Stimulated activated naive CD4-positive, alpha-beta T cell treated with Interleukin-2 at 50 U/mL for 16 hours (primary cell): Measurements from ENCODE around the gene FBXW10B.
"Not testable (repeated sequence)": the region's sequence is repeated elsewhere in the genome, so short reads cannot be mapped to it uniquely, and the experiment has no call there.

ENCODE experiments used
- DNase-seq: peaks from one replicate; lab custom pipeline; 2025; lab: John Stamatoyannopoulos, UW

The FBXW10B gene

DNA sequence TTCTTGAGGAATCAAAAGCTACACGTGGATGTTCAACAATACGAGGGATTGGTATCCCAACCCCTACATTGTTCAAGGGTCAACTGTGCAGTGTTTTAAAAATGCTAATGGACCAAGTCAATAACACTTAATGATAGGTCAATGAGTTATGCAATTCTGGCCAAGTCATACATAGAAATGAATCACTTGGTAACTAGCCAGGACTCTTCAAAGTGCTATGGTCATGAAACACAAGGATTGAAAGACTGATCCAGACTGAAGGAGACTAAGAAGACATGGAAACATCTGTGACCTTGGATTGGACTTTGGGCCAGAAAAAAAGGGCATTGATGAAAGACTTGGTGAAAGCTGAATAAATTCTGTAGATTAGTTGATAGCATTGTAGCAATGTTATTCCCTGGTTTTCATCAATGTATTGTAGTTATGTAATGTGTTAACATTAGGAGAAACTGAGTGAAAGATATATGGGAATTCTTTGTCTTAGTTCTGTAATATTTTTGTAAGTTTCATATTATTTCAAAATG is 11.5 kb upstream of the FBXW10B start:
- not testable (repeated sequence) for DNase-seq

DNA sequence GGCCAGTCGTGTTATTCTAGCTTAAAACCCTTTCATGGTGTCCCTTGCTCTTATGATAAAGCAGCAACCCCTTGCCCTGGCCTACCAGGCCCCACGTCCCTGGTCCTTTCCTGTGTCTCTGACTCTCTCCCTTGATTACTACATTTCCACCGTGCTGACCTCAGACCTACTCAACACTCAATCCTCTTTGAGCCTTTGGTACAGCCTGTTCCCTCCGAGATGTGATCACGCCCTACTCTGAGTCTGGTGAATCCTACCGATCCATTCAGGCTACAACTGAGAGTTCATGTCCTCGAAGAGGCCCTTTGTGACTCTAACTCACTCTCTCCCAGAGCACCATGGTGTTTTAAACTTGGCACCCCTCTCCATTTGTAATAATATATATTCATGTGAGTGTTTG is 10.5 kb upstream of the FBXW10B start:
- DNase-seq = not testable (repeated sequence)

DNA sequence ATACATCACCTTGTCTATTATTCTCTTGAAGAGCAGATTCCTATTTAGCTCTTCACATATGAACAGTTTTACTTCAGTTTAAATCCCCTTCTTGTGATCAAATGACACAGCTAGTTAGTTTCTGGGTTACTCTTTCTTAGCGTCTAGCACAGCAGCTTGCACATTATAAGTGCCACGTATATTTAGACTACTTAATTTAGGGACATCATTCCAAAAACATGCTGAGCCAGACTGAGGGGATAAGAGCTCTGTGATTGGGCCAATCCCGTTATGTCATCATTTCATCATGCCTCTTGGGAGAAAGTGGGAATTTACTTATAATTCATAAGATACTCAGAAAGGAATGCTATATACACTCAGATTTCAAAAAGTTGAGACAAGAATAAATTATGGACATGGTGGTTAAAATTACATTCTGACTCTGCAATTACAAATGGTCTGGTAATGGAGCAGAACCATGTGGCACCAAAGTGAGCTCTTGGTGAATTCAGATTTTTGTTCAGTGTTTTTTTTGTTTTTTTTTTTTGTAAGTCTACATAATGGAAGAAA is 4.2 kb upstream of the FBXW10B start:
- not testable (repeated sequence) for DNase-seq

DNA sequence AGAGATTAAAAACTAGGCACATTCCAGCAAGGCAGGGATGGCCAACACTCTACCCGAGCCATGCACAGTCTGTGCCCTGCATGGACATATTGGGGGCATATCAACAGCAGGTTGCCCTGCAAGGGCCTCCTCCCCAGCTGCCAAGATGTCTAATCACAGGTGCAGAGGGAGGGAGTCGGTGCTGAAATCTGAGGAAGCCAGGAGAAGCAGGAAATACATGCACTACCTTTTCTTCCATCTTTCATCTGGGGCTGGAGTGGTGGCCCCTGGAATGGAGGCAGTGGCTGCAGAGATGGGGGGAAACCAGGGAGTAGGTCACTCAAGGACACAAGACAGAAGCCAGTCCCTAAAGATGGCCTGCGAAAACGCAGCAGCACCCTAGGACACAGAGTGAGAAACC is 3.8 kb upstream of the FBXW10B start:
- DNase-seq = not testable (repeated sequence)

DNA sequence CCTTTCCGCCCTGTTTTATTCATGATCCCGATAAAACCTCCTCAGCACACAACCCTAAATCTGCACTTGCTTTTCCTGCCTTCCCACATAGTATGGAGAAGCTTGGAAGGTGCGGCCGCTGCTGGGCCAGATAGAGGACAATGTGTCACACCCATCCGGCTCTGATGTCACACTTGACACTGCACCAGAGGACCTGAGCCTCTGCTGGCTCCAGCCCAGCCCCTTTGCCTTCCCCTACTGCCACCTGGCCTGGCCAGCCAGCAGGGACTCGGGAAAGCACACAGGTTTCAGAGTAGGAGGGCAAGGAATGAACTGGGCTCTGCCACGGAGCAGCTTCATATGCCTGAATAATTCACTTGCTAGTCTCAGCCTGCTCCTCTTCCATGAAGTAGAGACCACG is 2.6 kb upstream of the FBXW10B start:
- DNase-seq = not testable (repeated sequence)

DNA sequence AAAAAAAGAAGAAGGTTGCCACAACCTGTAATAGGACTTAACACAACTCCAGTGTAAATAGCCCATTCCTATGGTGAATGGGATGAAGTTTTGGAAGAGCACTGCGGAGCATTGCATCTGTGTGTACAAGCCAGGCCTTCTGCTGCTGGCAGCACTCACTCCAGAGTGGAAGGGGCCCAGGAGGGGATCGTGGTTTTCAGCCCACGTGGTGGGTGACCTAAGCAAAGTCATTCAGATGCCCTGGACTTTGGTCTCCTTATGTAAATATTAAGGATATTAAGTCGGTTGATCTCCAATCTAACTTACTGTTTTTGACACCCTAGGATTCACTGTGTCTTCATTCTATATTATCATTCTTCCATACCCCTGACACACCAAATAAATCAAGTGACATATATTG is 2.7 kb downstream of the FBXW10B start:
- not testable (repeated sequence) for DNase-seq

DNA sequence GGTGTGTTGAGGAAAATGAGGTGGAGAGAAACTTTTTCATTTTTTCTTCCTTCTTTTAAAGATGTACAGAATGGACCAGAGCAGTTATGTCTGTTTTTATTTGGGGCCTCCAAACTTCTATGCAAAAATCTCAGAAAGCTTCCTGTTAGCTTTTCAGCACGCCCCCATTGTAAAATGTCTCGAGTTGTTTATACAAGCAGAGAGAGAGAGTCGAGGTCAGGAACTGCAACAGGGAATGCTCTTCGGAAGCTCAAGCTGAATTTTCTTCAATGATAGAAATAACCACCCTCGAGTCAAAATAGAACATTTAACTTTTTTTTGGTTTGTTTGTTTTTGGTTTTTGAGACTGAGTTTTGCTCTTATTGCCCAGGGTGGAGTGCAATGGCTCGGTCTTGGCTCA is 3.7 kb downstream of the FBXW10B start:
- not testable (repeated sequence) for DNase-seq

DNA sequence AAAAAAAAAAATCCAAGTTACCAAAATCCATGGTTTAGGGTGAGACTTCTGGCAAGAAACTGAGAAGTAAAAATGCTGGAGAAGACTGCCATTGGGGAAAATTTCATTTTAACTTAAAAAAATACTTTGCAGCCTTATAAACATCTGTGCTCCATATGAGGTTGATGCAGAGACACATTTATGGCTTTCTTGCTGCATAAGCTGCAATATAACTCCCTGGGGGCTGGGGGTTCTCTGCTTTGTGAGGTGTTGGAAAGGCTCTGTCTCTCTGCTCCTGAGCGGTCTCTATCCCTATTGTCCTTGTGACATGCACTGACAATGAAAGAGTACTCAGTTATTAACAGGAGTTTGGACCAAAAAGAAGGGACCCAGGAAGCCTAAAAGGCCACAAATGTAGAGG is 6.4 kb downstream of the FBXW10B start:
- DNase-seq = not testable (repeated sequence)

DNA sequence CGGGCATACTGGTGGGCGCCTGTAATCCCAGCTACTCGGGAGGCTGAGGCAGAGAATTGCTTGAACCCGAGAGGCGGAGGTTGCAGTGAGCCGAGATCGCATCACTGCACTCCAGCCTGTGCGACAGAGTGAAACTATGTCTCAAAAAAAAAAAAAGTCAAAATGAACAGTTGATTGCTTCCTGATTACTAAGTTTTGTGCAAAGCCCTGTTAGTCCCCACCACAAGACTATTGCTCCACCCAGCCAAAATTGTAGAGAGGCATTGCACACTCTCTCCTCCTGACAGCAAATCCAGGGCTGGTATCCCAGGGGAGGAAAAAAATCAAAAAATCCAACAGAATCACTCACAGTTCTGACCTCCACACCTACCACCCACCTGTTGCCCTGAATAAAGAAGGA is 26.5 kb downstream of the FBXW10B start:
- not testable (repeated sequence) for DNase-seq

DNA sequence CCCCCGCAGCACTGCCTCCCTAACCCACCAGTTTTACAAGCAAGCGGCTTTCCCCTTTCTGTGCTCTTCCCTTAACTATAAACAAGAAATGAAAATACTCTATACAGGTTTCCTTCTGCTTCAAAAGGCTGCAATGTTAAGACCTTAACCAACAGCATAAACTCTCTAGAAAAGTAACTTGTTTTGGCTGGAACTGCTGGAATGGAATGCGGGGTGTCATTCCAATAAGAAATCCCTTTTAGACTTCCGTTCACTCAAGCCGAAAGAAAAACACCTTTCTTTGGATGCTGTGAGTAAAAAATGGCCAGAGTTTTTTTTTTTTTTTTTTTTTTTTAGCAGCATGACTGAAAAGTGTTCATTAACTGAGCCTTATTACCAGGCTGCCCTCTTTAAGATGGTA is 27.5 kb downstream of the FBXW10B start:
- DNase-seq = not testable (repeated sequence)

DNA sequence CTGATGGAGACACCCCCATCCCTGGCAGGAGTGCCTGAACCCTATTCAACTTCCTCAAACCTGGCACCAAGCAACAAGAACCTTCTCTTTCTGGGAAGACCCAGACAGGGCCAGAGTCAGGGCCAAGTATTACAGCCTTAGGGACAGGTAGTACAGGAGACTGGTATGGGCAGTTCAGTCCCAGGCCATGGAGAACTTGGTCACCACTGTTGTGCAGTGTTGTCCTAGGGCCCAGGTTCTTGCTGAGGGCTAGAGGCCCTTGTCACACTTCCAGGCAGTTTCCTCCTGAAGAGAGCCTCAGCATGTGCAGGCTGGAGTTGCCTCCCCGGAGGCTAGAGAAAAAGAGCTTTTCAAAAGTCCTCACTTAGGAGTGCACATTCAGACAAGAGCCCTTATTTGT is 28.7 kb downstream of the FBXW10B start:
- DNase-seq = not testable (repeated sequence)

DNA sequence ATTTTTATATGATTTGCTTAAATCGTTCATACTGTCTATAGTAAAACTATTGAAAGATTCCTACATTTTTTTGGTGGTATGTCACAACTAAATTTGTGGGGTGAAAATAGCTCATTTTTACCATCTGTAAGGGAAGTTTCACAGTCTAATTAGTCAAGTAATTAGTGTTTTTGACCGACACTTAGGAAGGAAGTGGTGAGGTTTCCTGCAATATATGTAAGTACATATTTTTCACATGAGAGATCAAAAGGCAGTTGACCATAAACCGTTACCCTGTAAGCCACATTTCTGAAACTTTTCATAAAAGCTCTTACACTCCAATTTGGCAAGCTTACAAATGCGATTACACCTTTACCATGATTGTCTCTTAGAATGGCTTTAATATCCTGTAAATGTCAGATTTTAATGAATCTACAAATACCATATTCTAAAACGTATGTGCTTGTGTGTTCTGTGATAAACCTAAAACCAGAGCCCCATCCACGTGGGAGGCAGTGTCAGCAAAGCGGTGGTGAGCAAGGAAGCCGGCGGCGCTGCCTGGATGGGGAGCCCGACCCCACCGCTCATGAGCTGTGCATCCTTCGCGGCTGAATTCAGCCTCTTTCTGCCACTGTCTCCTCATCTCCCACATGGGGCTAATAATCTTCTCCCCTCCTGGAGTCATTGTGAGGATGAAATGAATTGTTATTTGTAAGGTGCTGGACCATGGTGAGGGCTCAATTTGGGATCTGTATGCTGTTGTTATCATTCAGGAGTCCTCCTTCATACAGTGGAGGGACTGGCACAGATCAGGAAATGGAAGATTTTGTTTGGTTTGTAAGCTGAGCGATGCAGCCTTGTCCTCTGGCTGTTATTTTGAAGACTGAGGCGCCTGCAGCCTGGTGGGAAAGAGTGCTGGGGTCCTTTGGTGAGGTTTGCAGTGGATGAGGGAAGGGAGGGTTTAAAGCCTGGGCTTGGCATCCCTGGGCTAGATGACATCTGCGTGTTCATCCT is 29.7 kb downstream of the FBXW10B start:
- DNase-seq = peak; percentile 8

DNA sequence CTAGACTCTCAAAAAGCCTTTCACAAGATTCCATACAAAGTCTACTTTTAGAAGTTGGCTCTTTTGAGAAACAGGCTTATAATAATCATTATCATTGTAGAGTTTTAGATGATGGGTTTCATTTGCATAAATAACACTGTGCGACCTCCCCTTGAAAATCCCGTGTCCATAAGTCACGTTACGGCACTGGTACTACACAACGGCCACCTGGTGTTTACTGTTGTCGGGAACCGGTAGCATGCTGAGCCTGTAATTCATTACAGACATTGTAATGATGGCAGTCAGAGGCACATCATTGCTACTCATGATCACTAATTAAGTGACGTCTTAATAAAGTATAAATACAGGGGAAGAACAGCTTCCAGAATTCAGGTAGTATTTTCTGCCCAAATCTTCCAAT is 31.5 kb downstream of the FBXW10B start:
- DNase-seq = not testable (repeated sequence)

DNA sequence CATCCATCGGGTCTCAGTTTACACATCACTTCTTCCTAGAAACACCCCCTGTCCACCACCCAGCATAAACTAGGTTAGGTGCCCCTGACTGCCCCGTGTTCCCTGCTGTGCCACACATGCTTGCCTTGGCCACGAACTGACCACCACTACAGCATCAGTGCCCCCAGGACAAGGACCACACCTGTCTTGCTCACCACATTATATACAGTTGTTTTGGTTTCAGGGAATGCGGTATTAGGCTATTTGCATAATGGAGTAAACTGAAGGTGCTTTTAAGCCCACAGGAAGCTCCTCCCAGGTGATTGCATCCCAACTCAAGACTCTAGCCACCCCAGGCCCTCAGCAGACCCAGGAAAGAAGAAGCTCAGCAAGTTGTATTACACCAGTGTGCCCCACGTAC is 36.2 kb downstream of the FBXW10B start:
- not testable (repeated sequence) for DNase-seq

DNA sequence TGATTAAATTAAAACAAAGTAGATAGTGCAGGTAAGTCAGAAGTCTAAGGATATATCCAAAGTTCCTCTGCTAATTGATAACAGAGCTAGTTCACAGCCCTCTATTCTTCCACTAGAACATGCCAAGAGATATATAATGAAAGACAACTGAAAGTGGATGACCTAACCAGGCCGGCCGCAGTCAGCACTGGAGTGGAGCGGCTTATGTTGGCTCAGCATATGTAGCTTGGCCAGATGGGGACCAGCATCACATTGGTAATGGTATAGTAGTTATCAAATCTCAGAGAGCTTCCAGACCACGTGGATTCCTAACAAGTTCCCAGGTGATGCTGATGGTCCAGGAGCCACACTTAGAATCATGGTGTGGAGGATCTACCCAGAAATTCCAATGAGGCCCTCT is 38.0 kb downstream of the FBXW10B start:
- DNase-seq = not testable (repeated sequence)

DNA sequence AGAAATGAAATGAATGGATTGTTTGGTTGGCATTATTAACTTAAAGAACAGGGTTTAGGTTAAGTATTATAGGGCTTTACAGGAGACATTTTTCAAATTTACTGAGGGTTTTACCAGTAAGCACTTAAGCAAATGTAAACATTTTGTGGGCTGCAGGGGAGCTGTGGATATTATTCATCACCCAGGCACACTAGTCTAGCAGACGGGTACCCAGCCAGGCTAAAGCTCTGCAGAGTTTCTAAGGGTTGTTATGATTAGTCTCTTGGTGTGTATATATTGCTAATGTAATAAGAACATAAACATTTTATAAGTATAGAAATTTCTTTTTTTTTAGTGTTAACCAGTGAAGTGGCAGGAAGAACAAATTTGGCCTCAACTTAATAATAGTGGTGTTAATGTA is 42.7 kb downstream of the FBXW10B start:
- not testable (repeated sequence) for DNase-seq

DNA sequence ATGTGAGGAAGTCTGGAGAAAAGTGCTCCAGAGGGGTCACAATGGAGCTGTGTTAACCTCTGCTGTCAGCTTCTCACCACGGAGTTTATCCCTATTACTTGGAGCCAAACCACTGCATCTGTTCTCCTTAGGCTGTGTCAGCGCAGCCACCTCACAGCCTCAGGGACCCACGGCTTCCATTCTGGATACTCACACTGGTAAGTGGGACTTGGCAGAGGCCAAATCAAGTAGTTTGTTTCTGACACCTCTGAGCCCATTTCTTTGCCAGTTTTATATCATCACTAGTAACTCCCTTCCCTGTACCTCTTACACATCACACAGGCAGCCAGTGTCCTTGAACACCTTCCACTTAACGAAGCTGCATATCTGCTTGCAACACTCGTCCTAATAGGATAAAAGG is 44.8 kb downstream of the FBXW10B start:
- not testable (repeated sequence) for DNase-seq

DNA sequence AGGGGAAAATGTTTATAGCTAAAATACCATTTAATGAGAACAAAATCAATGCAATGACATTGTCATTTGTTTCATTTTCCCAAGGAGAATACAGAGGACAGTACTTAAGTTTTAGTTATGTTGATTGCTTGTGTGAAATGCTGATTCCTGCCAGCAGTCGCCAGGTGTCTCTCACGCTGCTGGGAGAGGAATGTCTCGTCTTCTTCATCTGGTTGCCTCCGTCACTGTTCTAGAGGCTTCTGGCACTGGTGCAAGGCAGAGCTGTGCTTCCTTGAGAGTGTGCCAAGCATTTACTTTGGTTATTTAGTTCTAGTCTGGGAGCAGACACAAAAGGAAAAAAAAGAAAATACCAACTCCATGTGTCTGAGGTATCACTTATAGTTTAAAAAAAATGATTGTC is 45.6 kb downstream of the FBXW10B start:
- DNase-seq = not testable (repeated sequence)
